GM12865 (cell line): Measurements from ENCODE around the gene DDX50.
"Not testable (repeated sequence)": the region's sequence is repeated elsewhere in the genome, so short reads cannot be mapped to it uniquely, and the experiment has no call there.

Source experiments
- DNase-seq: peaks from one replicate; pipeline ENCODE4 v3.0.0; 2010; ENCODE audit warnings: low read depth
- H3K4me3 ChIP-seq: 2 replicates; pipeline ENCODE4 v1.5.1; 2011; ENCODE audit warnings: mild to moderate bottlenecking, low read depth, low read length, control low read depth
- CTCF ChIP-seq: IDR thresholded peaks from 2 replicates; pipeline ENCODE4 v1.5.1; 2011; ENCODE audit warnings: low read length, control low read depth, low read depth, inconsistent platforms; ENCODE audit not compliant: insufficient read depth; ENCODE audit errors: missing control alignments

DDX50 gene

GRCh38 chr10:68900427-68901104 is 549 bp upstream of the DDX50 start:
- peak overlapping the region; percentile 67 for H3K4me3 ChIP-seq
- TF ChIP-seq CTCF: no peak
- no peak for DNase-seq

- TF ChIP-seq CTCF: no peak
- DNase-seq: no peak
- peak overlapping the region; percentile 67 for H3K4me3 ChIP-seq
Observed at GRCh38 chr10:68902382-68902781, 1.3 kb downstream of the DDX50 start.

- no peak for TF ChIP-seq CTCF
- no peak for DNase-seq
- no peak overlapping the region for H3K4me3 ChIP-seq
Observed at GRCh38 chr10:68924593-68924992, 23.5 kb downstream of the DDX50 start.

- no peak for DNase-seq
- no peak overlapping the region for H3K4me3 ChIP-seq
- no peak for TF ChIP-seq CTCF
Observed at GRCh38 chr10:68925489-68925888, 24.4 kb downstream of the DDX50 start.

- H3K4me3 ChIP-seq, DNase-seq: not testable (repeated sequence)
Observed at GRCh38 chr10:68929157-68929556, 28.0 kb downstream of the DDX50 start.

GRCh38 chr10:68929888-68930287 is 28.8 kb downstream of the DDX50 start:
- H3K4me3 ChIP-seq, DNase-seq: not testable (repeated sequence)

- not testable (repeated sequence) for H3K4me3 ChIP-seq, DNase-seq
Observed at GRCh38 chr10:68932860-68933259, 31.7 kb downstream of the DDX50 start.

- TF ChIP-seq CTCF: no peak
- no peak for DNase-seq
- no peak overlapping the region for H3K4me3 ChIP-seq
Observed at GRCh38 chr10:68934994-68935393, 33.9 kb downstream of the DDX50 start.
